Activated naive CD4-positive, alpha-beta T cell (primary cell): ENCODE results near the gene PRR36.
"Not testable (repeated sequence)": the region's sequence is repeated elsewhere in the genome, so short reads cannot be mapped to it uniquely, and the experiment has no call there.

Source experiments
- DNase-seq, 4 experiments: peaks; one replicate each; lab custom pipeline; 2025; lab: John Stamatoyannopoulos, UW

PRR36 gene

GRCh38 chr19:7860714-7861618 lies 13.2 kb downstream of the PRR36 start:
- no peak for DNase-seq

- DNase-seq, result no peak
These were observed 14.1 kb downstream of the PRR36 start for GRCh38 chr19:7859831-7860713.

DNA sequence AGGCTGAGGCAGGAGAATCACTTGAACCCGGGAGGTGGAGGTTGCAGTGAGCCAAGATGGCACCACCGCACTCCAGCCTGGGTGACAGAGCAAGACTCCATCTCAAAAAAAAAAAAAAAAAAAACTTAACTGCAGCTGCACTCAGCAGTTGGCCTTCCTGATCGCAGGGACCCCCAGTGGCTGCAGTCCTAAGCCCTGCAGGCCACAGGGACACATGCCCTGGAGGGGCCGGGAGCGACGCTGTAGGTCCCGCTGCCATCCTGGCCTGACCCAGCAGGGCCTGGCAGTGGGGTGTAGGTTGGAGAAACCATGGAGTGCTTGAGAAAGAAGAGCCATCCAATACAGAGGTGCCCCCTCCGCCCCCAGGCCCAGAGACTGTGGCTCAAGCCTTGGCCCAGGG lies 15.1 kb downstream of the PRR36 start:
- DNase-seq, result not testable (repeated sequence)

DNA sequence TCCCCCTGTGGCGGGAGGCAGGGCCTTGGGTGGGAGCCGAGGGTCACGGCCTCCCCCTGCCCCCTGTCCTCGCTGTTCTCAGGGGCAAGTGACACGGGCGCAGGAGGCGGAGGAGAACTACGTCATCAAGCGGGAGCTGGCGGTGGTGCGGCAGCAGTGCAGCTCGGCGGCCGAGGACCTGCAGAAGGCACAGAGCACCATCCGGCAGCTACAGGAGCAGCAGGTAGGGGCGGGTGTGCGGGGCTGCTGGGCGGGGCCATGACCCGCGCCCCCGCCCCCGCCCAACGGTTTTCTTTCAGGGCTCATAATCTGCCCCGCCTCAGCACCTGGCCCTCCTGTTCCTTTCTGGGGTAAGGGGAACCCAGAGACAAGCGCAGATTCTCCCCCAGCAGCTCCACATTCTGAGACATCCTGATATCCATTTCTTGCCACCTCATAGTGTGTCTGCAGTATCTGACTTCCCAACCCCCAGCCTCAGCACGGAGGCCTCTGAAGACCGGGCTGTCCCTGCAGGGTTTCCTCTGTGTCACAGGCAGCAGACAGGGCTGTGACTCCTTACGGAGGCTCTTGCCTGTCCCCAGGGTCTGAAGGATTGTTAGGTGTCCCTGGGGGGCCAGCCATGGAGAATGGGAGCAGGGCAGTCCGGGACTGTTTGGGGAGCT lies 15.9 kb downstream of the PRR36 start:
- no peak for DNase-seq

- DNase-seq, result no peak
These were observed 16.5 kb downstream of the PRR36 start for GRCh38 chr19:7857727-7858108.

DNA sequence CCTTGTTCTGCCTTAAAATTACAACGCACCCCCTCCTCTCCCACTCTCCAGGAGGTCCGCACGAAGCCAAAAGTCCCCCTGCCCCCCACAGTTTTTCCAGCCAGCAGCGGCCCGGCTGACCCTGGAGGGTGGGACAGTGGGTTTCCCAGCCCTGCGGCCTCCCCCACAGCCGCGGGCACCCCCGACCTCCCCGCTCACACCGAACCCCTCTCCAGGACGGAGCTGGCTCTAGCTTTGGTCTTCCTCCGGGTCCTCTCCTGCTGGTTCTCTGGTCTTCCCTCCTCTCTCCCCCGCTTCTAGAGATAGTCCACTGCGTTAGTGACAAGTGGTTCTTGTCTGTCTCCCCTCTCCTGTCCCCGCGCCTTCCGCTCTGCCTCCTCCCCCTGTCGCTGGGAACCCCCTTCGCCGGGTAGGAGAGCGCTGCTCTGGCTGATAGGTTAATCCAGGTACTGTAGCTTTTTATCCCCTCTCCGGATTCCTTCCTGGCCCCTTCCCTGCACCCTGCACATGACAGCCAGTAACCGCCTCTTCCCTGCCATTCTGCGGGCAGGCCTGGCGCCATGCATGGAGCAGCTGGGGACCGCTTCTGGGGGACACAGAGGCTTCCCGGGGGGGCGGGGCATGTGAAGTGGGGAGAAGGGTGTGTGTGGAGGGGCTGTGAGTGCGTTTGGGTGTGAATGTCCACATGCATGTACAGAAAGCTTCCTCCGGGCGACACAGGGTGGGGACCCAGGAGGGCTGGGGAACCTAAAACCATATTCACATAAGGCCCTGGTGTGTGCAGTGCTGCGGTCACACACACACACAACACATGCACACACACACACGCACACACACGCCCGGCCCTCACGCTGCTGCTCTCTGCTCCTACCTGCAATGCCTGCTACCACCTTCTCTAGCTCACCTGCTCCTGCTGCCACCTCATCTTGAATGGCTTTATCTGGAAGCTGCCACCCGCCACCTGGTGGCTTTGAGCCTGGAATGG lies 17.2 kb downstream of the PRR36 start:
- DNase-seq, result no peak

DNA sequence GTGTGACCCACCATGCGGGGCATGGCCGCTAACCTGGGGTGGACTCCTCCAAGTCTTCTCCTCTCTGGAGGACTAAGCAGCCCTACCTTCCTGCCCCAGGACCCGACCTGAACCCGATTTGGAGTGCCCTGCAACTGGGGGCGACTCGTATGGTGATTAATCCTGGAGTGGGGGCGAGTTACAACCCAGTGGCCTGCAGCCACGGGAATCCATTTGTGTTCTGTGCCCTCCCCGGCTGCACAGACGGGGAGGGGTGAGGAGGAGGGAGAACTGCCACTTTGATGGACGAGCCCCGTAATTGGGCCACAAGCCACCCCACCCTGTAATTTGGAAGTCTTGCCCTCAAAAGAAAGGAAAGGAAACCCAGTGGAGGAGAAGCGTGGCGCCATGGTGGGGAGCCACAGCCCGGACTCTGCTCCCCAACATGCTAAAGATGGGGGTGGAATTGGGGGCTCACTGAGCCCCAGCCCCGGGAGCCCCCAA lies 18.0 kb downstream of the PRR36 start:
- no peak for DNase-seq

GRCh38 chr19:7855426-7856108 lies 18.6 kb downstream of the PRR36 start:
- no peak for DNase-seq

GRCh38 chr19:7853770-7854128 lies 20.4 kb downstream of the PRR36 start:
- DNase-seq, result no peak

DNA sequence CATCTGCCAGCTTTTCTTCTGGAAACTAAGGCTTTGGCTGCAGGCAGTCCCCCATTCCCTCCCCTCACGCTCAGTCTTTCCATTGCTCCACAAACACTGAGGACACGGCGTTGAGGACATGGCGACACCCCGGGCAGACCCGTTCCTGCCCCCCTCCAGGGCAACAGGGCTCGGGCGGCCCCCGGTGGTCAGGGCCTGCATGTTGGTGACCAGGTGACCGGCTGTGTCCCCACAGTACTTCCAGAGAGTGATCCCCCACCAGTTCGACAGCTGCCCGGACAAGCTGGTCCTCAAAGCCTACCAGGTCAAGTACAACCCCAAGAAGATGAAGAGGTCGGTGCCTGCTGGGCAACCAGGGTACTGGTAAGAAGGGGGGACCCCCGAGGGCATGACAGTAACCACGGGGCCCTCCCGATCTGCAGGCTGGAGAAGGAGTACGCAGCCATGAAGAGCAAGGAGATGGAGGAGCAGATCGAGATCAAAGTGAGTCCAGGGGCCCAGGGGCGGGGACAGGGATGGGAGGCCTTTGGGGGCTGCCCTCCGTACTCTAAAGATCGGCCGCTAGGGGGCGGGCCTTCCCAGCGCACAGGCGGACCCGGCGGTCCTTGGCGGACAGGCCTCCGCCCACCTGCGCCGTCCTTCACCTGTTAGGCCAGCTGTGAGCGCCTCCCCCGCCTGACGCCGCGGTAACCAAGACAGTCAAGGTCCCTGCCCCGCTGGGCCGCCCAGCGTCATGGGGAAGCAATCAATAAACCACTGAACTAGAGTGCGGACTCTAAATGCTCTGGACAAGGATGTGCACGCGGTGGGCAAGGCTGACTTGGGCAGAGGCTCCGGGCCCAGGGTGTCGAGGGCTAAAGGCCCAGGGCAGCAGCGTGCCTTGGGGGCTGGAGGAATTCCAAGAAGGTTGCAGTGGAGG lies 21.1 kb downstream of the PRR36 start:
- peak; percentile 26 to 58 (median 37) for DNase-seq

- no peak for DNase-seq
These were observed 22.3 kb downstream of the PRR36 start for GRCh38 chr19:7851623-7852500.

DNA sequence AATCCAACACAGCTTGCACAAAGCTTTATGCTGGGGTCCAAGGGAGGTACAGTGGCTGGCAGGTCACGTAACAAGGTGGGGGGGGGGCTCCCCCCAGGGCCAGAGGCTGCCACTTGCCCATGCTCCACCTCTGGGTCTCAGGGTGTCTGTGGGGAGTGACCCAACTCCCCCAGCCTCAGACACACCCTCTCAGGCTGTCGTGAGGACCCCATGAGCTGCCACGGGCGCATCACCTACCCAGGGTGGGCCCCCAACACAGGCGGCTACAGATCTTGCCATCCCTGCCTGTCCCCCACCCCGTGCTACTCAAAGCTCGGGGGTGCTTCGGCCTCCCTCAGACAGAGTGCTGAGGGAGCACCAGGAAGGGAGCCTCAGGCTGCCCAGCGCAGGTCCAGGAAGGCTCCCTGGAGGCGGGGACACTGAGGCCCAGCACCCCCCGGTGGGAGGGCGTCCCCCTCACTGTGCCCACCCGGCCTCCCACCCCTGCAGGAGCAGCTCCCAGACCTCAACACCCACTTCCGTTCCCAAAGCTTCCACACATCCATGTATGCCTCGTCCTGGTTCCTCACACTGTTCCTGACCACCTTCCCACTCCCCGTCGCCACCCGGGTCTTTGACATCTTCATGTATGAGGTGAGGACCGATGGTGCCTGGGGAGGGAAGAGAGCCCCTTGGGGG lies 23.1 kb downstream of the PRR36 start:
- no peak for DNase-seq

DNA sequence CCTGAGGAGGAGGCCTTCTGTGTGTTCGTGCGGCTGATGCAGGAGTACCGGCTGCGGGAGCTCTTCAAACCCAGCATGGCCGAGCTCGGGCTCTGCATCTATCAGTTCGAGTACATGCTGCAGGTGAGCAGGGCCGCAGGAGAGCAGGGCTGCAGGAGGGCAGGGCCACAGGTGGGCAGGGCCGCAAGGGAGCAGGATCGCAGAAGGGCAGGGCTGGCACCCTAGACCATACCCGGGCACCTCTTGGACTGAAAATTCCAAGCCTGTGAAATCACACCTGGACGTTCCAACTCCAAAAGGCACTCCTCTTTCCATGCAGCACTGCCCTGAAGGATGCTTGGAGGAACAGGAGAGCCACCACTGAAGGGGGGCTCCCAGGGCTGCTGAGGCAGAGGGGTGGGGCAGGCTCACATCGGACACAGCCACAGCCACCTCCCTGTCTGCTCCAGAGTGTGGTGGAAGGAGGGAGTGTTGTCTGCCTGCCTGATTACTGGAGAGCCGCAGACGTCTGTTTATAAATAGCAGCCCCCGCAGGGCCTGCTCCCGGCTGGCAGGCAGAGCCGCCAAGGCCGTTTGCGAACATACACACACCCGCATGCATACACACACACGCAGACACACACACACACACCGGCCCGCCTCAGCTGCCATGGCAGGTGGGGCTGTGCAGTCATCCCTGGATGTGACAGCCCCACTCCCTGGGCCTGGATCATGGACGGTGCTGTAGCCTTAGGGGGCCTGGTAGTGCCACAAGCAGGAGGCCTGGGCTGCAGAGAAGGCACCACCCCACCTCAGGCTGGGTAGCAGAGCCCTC lies 24.0 kb downstream of the PRR36 start:
- no peak for DNase-seq

- no peak for DNase-seq
These were observed 24.6 kb downstream of the PRR36 start for GRCh38 chr19:7849631-7849999.

DNA sequence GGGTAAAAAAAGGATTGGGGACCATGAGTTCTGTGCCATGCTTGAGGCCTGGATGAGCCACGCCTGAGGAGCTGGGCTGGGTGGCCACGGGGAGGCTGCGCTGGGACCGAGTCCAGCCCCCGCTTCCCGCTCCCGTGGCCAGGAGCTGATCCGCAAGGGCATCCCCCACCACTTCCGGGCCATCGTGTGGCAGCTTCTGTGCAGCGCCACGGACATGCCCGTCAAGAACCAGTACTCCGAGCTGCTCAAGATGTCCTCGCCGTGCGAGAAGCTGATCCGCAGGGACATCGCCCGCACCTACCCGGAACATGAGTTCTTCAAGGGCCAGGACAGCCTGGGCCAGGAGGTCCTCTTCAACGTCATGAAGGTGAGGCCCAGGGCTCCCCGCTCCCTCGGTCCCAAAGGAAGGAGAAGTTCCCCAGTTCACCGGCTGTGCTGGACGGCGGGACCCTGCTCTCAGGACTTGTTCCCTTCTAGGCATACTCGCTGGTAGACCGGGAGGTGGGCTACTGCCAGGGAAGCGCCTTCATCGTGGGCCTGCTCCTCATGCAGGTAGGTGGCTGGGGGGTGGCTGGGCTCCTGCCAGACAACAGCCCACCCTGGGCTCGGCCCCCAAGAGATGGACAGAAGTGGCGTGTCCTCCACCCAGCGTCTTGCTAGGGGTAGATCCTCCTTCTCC lies 25.3 kb downstream of the PRR36 start:
- no peak for DNase-seq

DNA sequence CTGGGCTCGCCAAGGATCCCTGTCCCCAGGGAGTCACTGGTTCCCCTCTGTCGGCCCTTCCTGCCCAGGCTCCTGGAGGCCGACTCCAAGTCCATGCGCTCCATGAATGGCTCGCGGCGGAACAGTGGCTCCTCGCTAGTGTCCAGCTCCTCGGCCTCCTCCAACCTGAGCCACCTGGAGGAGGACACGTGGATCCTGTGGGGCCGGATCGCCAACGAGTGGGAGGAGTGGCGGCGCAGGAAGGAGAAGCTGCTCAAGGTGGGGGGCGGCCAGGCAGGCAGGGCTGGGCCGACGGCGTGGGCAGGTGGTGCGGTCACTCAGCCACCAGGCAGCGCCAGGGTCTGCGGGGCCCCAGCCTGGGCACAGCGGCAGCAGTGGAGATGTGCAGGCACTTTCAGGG lies 26.5 kb downstream of the PRR36 start:
- no peak for DNase-seq
